GM10266 (cell line): Measurements from ENCODE around the gene ZNF277.
"Not testable (repeated sequence)": the region's sequence is repeated elsewhere in the genome, so short reads cannot be mapped to it uniquely, and the experiment has no call there.

Experiments used
- DNase-seq: peaks from one replicate; pipeline ENCODE4 v3.0.0; 2012; ENCODE audit errors: extremely low spot score
- CTCF ChIP-seq: IDR thresholded peaks from 2 replicates; pipeline ENCODE4 v1.5.1; 2012; ENCODE audit warnings: mild to moderate bottlenecking, low read depth; ENCODE audit not compliant: control insufficient read depth, insufficient read depth; ENCODE audit errors: missing control alignments

ZNF277 gene

GRCh38 chr7:112306903-112307302 lies 100.4 kb downstream of the ZNF277 start:
- TF ChIP-seq CTCF: no peak
- DNase-seq: no peak

- no peak for TF ChIP-seq CTCF
- DNase-seq: no peak
These were observed 101.0 kb downstream of the ZNF277 start for GRCh38 chr7:112307506-112307905.

GRCh38 chr7:112308974-112309373 lies 102.5 kb downstream of the ZNF277 start:
- DNase-seq: no peak
- TF ChIP-seq CTCF: no peak

GRCh38 chr7:112316803-112317202 lies 110.3 kb downstream of the ZNF277 start:
- DNase-seq: not testable (repeated sequence)

GRCh38 chr7:112322070-112322469 lies 115.6 kb downstream of the ZNF277 start:
- no peak for TF ChIP-seq CTCF
- no peak for DNase-seq

GRCh38 chr7:112327566-112327965 lies 121.1 kb downstream of the ZNF277 start:
- no peak for DNase-seq
- TF ChIP-seq CTCF: no peak

- DNase-seq: no peak
- TF ChIP-seq CTCF: no peak
These were observed 125.0 kb downstream of the ZNF277 start for GRCh38 chr7:112331492-112331891.

- no peak for TF ChIP-seq CTCF
- no peak for DNase-seq
These were observed 127.9 kb downstream of the ZNF277 start for GRCh38 chr7:112334366-112334765.
